GM12878 (cell line): ENCODE measurements around the gene BRME1.

ENCODE experiments used
- JUNB ChIP-seq: IDR thresholded peaks from 2 replicates; pipeline ENCODE4 v1.6.1; 2016; ENCODE audit warnings: antibody characterized with exemption, mild to moderate bottlenecking
- TBL1XR1 ChIP-seq: IDR thresholded peaks from 2 replicates; pipeline ENCODE4 v1.6.1; 2012; ENCODE audit warnings: low read depth, low read length, improper control_type of control experiment
- TF ChIP-seq, protein P1 (sequence below): IDR thresholded peaks from 2 replicates; pipeline ENCODE4 v1.6.1; 2012; ENCODE audit warnings: low read depth, low read length, improper control_type of control experiment
- TF ChIP-seq, protein P2 (sequence below): IDR thresholded peaks from 2 replicates; pipeline ENCODE4 v1.6.1; 2011; ENCODE audit warnings: borderline replicate concordance, low read depth, mild to moderate bottlenecking, moderate library complexity, mixed read lengths, low read length; ENCODE audit not compliant: insufficient read depth; ENCODE audit errors: extremely low read length
- TF ChIP-seq, protein P3 (sequence below), 3 experiments: IDR thresholded peaks in 2 of 3; conservative IDR thresholded peaks in 1 of 3; 2 replicates each; pipeline ENCODE4 v1.5.1; 2011; ENCODE audit warnings: low read depth in 3 of 3, low read length in 3 of 3, mild to moderate bottlenecking in 3 of 3, control low read depth in 2 of 3, moderate library complexity in 2 of 3, inconsistent platforms in 1 of 3, mixed read lengths in 1 of 3; ENCODE audit not compliant: control insufficient read depth in 2 of 3, insufficient read depth in 1 of 3; ENCODE audit errors: extremely low read depth in 1 of 3

DNA sequence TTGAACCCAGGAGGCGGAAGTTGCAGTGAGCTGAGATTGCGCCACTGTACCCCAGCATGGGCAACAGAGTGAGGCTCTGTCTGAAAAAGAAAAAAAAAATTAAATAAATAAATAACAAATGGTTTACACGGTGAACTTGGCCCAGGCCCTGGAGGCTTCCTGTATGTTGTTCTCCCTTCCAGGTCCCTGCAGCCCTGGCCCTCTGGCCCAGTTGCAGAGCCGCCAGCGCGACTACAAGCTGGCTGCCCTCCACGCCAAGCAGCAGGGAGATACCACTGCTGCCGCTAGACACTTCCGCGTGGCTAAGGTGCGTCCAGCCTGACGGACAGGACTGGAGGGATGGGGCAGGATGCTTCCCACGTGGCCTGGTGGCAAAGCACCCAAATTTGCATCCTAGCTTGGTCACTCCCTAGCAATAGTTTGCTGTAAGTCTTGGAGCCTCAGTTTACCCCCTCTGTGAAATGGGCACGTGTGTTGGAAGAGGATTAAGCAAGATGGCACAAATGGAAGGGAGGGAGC is 12.0 kb upstream of the BRME1 start:
- TF ChIP-seq, protein P1, sequence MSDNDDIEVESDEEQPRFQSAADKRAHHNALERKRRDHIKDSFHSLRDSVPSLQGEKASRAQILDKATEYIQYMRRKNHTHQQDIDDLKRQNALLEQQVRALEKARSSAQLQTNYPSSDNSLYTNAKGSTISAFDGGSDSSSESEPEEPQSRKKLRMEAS = no peak
- TF ChIP-seq TBL1XR1 (no peak), JUNB (no peak)
- TF ChIP-seq, protein P2, sequence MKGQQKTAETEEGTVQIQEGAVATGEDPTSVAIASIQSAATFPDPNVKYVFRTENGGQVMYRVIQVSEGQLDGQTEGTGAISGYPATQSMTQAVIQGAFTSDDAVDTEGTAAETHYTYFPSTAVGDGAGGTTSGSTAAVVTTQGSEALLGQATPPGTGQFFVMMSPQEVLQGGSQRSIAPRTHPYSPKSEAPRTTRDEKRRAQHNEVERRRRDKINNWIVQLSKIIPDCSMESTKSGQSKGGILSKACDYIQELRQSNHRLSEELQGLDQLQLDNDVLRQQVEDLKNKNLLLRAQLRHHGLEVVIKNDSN = no peak
- TF ChIP-seq, protein P3, sequence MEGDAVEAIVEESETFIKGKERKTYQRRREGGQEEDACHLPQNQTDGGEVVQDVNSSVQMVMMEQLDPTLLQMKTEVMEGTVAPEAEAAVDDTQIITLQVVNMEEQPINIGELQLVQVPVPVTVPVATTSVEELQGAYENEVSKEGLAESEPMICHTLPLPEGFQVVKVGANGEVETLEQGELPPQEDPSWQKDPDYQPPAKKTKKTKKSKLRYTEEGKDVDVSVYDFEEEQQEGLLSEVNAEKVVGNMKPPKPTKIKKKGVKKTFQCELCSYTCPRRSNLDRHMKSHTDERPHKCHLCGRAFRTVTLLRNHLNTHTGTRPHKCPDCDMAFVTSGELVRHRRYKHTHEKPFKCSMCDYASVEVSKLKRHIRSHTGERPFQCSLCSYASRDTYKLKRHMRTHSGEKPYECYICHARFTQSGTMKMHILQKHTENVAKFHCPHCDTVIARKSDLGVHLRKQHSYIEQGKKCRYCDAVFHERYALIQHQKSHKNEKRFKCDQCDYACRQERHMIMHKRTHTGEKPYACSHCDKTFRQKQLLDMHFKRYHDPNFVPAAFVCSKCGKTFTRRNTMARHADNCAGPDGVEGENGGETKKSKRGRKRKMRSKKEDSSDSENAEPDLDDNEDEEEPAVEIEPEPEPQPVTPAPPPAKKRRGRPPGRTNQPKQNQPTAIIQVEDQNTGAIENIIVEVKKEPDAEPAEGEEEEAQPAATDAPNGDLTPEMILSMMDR (IDR thresholded peaks at IDR 0.05 in 2 of 3, conservative IDR thresholded peaks at IDR 0.05 in 1 of 3; ENCODE audit: control insufficient read depth in 2 of 3, extremely low read depth in 1 of 3, insufficient read depth in 1 of 3, low read depth in 3 of 3, low read length in 3 of 3) = no peak
